GM23338 (cell line): ENCODE data around the gene GGA2.

Experiments used
- CREB1 ChIP-seq: fragments of 250-450 bp; sonication (Bioruptor Pico); IDR thresholded peaks from 2 replicates; pipeline ENCODE4 v1.5.0; 2020; ENCODE audit warnings: low read depth, mild to moderate bottlenecking, moderate library complexity
- EZH2 ChIP-seq: fragments of 200-600 bp; sonication (generic); IDR thresholded peaks from one replicate; pipeline ENCODE4 v1.8.0; 2017; ENCODE audit warnings: antibody characterized with exemption, mild to moderate bottlenecking, low read depth; ENCODE audit not compliant: unreplicated experiment
- EZH2phosphoT487 ChIP-seq: fragments of 200-600 bp; sonication (generic); IDR thresholded peaks from one replicate; pipeline ENCODE4 v1.8.1; 2018; ENCODE audit warnings: antibody characterized with exemption; ENCODE audit not compliant: unreplicated experiment
- JUNB ChIP-seq: IDR thresholded peaks from one replicate; pipeline ENCODE4 v1.6.1; 2016; ENCODE audit warnings: antibody characterized with exemption; ENCODE audit not compliant: unreplicated experiment
- TF ChIP-seq, protein P1 (sequence below), 2 experiments: fragments of 200-600 bp in 1 of 2; sonication (generic) in 1 of 2; conservative IDR thresholded peaks; 2 replicates each; pipeline versions ENCODE4 v1.5.1 to v1.6.1; 2016 to 2017; ENCODE audit warnings: antibody characterized with exemption in 2 of 2, low read depth in 2 of 2, mild to moderate bottlenecking in 2 of 2, moderate library complexity in 1 of 2
- TF ChIP-seq, protein P2 (sequence below): IDR thresholded peaks from 2 replicates; pipeline ENCODE4 v1.6.1; 2016; ENCODE audit warnings: antibody characterized with exemption

DNA sequence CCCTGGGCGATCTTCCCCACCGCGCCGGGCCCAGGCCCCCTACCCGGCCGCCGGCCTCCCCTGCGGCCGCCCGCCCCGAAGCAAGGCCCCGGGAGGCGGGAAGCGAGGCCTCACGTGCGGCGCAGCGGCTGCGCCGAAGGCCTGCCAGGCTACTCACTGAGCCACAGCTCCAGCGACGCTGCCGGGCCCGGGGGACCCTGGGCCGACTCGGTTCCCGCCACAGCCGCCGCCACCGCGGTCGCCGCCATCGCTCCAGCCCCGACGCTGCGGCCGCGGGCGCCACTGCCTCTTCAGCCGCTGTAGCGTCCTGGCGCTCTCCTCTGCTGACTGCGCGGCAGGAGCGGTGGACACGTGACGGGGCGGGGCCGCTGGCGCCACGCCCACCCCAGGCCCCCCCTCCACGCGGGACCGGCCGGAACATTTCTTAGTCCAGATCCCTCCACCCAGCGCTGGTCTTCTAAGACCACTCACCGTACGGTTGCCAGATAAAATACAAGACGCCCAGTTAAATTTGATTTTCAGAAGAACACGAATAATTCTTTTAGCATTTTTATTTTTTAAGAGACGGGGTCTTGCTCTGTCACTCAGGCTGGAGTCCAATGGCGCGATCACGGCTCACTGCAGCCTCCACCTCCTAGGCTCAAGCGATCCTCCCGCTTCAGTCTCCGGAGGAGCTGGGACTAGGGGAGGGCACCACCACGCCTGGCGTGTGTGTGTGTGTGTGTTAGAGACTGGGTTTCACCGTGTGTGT is at the start of gene GGA2:
- TF ChIP-seq, protein P1, sequence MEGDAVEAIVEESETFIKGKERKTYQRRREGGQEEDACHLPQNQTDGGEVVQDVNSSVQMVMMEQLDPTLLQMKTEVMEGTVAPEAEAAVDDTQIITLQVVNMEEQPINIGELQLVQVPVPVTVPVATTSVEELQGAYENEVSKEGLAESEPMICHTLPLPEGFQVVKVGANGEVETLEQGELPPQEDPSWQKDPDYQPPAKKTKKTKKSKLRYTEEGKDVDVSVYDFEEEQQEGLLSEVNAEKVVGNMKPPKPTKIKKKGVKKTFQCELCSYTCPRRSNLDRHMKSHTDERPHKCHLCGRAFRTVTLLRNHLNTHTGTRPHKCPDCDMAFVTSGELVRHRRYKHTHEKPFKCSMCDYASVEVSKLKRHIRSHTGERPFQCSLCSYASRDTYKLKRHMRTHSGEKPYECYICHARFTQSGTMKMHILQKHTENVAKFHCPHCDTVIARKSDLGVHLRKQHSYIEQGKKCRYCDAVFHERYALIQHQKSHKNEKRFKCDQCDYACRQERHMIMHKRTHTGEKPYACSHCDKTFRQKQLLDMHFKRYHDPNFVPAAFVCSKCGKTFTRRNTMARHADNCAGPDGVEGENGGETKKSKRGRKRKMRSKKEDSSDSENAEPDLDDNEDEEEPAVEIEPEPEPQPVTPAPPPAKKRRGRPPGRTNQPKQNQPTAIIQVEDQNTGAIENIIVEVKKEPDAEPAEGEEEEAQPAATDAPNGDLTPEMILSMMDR (conservative IDR thresholded peaks at IDR 0.05; ENCODE audit: low read depth in 2 of 2) = no peak
- TF ChIP-seq EZH2 (no peak), EZH2phosphoT487 (no peak), CREB1 (CRISPR knock-in tag) (no peak), JUNB (no peak)
- TF ChIP-seq, protein P2, sequence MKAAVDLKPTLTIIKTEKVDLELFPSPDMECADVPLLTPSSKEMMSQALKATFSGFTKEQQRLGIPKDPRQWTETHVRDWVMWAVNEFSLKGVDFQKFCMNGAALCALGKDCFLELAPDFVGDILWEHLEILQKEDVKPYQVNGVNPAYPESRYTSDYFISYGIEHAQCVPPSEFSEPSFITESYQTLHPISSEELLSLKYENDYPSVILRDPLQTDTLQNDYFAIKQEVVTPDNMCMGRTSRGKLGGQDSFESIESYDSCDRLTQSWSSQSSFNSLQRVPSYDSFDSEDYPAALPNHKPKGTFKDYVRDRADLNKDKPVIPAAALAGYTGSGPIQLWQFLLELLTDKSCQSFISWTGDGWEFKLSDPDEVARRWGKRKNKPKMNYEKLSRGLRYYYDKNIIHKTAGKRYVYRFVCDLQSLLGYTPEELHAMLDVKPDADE = no peak
